EH (cell line): ENCODE data around the gene CHPF.

ENCODE experiments used
- DNase-seq: peaks from one replicate; pipeline ENCODE4 v3.0.0-alpha.2; 2015; ENCODE audit warnings: low read depth

The CHPF gene

GRCh38 chr2:219551441-219552381 is 8.1 kb upstream of the CHPF start:
- DNase-seq, result peak; percentile 73

- DNase-seq, result no peak
Observed at GRCh38 chr2:219549619-219550018, 6.0 kb upstream of the CHPF start.

DNA sequence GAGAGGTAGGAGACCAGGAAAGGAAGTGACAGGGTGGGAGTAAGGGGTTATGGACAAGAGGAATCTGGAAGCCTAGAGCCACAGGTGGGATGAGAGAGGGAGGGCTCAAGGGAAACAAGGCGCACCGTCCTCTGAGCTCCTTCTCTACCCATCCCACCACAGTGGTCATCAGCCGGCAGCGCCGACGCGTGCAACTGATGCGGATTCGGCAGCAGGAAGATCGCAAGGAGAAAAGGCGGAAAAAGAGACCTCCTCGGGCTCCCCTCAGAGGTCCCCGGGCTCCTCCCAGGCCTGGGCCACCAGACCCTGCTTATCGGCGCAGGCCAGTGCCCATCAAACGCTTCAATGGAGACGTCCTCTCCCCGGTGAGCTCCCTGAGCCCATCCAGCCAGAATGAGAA is 5.4 kb upstream of the CHPF start:
- DNase-seq, result no peak

GRCh38 chr2:219547621-219548020 is 4.0 kb upstream of the CHPF start:
- DNase-seq, result no peak

DNA sequence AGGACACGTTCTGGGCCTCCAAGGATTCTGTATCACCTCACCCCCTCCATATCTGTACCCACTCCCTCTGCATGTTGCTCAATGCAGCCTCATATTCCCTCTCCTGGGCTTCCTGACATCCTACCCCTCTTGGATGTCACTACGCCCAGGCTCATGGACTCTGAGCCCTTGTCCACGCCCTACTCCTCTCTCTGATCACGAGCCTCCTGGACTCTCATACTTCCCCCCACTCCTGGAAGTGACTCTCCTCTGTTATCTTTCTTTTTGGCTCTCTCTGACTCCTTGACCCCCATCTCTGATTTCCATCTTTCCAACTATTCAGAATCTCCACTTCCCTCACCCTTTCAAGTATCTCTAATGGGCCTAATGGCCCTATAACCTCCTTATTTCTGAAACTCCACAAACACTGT is 2.3 kb upstream of the CHPF start:
- DNase-seq, result no peak

GRCh38 chr2:219545295-219545942 is 1.8 kb upstream of the CHPF start:
- no peak for DNase-seq

- no peak for DNase-seq
Observed at GRCh38 chr2:219544567-219544966, 958 bp upstream of the CHPF start.

GRCh38 chr2:219542931-219543595 is 546 bp downstream of the CHPF start:
- peak; percentile 59 for DNase-seq

DNA sequence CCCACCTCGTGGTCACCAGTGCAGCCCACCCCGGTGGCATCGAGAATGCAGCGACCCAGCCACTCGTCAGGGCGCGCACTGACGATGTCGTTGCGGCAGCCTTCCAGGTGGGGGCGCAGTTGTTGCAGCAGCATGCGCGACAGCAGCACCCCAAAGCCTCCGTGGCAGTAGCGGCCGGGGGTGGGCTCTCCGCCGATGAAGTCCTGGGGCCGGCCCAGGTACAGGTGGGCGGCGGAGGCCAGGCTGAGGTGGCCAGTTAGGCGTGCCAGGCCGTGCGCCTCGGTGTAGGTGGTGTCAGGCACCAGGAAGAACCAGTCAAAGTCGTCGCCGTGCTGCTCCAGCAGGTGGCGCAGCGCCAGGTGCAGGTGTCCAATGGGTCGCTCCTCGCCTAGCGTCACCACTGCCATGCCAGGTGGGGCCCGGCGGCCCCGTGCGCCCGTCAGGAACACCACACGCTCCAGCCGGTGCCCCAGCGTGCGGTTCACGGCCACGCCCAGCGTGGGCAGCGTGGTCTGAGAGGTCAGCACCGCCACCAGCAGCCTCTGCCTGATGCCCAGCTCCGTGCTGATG is 1.9 kb downstream of the CHPF start:
- DNase-seq, result peak; percentile 56

DNA sequence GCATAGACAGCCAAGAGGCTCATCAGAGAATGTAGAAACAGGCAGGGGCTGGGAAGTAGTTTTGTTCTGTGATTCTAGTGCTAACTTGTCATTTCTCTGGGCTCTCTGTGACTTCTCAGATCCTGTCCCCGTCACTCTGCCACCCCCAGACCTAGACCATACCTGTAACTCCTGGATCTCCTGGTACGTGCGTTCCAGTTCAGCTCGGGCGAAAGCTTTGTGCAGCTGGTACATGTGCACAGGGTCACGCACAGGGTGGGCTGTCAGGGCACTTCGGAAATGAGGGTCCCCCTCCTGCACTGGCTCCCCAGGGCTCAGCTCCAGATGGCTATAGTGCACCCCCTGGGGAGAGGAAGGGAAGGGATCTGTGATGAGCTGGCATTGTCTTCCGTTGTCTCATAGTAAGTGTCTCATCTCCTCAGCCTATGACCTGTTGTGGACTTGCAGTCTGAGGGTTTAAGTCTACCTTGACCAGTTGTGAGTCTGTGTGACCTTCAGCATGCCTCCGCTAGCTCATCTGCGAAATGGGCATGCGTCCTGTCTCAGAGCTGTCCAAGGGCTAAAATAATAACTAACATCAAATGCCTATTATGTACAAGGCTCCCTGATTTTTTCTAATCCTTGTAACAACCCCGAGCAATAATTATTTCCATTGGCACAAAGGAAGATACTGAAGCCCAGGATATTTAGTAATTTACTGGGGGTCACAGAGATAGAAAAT is 2.7 kb downstream of the CHPF start:
- DNase-seq, result no peak

- no peak for DNase-seq
Observed at GRCh38 chr2:219539926-219540678, 3.5 kb downstream of the CHPF start.

DNA sequence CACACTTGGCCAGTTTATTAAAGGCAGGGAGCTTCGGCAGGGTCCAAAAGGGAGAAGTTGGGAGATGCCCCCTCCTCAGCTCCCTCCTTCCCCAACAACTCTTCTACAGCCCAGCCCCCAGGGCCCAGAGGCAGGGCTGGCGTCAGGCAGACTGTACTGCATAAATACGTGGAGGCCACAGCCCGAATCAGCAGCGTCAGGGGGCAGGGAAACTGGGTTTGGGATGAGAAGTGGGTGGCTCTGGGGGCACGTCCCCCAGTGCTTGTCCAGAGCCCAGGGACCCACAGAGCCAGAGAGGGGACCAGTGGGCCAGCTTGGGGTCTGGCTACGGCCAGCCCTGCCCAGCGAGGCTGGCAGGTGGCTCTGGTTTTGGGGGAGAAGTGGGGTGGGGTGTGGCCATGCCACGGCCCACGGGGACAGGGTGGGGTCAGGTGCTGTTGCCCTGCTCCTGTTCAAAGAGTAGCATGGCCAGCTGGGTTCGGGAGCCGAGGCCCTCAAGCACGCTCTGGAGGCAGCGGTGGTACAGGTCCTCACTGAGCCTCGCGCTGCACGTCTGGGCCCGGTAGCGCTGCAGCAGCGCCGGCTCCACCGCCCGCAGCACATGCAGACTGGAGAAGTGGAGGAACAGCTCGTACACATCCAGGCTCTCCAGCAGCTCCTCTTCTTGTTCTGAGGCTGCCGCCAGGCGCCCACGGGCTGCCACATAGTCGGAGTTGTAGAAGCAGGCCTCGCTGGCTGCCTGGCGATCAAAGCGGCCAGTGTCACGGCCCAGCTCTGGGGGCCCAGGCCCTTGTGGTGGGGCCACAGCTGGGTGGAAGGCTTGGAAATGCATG is 4.4 kb downstream of the CHPF start:
- no peak for DNase-seq

DNA sequence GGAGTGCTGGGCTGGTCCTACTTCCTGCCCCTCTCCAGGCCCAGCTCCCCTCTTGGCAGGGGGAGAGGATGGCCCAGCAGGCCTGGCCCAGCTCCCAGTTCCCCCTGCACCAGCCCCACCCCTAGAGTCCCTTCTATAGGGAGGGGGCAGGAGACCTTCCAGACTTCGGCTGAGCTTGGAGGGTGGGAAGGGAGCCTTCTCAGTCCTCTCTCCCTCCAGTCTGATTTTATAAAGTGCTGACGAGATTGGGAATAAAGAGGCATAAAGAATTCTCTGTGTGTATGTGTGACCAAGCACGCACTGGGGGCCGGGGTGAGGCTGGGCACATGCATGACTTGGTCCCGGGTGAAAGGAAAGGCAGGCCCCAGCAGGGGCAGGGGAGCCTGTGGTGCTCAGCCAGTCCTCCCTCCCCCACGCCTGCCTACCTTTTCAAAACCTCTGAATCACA is 5.1 kb downstream of the CHPF start:
- DNase-seq, result no peak

DNA sequence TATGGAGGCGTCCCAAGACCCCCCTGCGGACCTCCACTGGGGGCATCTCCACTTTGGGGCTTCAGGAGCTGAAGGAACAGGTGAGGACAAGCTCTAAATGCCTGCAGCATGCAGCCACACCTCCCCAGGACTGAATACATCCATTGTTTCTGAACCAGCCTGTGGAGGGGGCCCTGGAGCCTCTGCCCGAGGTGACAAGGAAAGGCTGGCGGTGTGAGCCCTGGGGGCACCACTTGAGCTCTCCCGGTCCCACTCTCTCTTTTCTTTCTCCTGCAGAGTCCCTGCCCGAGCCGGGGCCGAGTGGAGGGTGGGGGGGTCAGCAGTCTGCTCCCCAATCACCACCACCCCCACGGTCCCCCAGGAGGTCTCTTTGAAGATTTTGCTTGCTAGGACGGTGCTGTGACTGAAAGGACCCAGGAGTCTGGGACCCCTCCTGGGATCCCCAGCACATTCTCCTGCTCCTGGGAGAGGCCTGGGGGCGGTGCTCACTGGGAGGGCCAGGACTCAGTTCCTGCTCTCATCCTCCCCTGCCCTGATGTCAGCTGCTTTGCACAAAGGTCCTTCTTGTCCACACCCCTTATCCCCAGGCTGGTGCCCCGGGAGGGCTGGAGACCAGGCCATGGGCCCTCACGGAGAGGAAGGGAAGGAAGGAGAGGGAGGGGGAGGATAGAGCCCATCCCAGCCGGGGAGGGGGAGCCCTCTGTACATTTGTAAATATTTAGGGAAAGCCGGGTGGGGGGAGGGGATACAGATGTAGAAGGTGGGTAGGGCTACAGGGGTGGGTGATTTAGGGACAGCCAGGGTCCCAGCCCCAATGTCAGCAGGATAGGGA is 5.7 kb downstream of the CHPF start:
- DNase-seq, result no peak

DNA sequence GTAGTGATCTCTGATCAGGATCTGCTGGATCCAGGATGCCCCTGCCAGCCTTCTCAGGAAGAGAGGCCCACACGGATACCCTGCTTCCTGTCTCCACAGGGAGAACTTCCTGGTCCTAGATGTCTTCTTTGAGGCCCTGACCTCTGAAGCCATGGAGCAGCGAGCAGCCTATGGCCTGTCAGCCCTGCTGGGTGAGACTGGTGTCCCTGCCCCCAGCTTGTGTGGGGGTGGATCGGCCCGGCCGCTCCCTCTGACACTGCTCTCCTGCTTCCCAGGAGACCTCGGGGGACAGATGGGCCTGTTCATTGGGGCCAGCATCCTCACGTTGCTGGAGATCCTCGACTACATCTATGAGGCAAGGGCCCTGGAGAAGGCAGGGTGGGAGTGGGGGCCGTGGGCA is 6.6 kb downstream of the CHPF start:
- no peak for DNase-seq

DNA sequence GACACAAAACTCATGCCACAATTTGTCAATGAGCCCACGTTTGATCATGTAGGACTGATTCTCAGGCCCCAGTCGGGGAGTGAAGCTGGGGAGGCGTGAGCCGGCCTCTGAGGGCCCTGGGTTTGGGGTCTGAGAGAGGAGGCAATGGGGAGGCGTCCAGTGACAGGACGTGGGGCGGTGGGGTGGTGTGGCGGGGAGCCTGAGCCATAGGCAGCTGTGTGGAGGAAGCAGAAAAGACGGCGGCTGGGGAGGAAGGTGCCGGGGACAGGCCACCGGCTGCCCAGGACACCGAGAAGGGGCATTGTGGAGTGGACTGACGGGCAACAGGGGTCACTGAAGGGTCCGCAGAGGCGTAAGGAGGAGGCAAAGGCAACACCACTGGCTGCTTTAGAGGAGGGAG is 7.2 kb downstream of the CHPF start:
- DNase-seq, result no peak

- no peak for DNase-seq
Observed at GRCh38 chr2:219533930-219534661, 9.5 kb downstream of the CHPF start.

DNA sequence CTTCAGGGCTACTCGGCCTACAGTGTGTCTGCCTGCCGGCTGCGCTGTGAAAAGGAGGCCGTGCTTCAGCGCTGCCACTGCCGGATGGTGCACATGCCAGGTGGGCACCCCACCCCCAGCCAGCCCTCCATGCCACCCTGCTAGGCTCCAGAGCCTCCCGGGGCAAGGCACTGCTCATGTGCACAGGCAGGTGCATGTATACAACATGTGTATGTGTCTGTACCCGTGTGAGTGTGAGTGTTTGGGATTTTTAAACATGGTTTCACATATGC is 11.3 kb downstream of the CHPF start:
- no peak for DNase-seq
